HCT116 (cell line): Measurements from ENCODE around the gene IMMP2L.

Experiments
- CBX3 ChIP-seq: IDR thresholded peaks from 2 replicates; pipeline ENCODE4 v1.6.1; 2012; ENCODE audit warnings: low read depth
- EZH2 ChIP-seq: fragments of 200-600 bp; sonication (generic); IDR thresholded peaks from 2 replicates; pipeline ENCODE4 v1.6.1; 2017; ENCODE audit warnings: antibody characterized with exemption, mixed run types
- JUND ChIP-seq: IDR thresholded peaks from 2 replicates; pipeline ENCODE4 v1.6.1; 2012
- POLR2A ChIP-seq: IDR thresholded peaks from 2 replicates; pipeline ENCODE4 v1.7.0; 2011; ENCODE audit warnings: borderline replicate concordance; ENCODE audit not compliant: insufficient read depth, insufficient read length; ENCODE audit errors: extremely low read depth
- POLR2AphosphoS5 ChIP-seq: IDR thresholded peaks from 2 replicates; pipeline ENCODE4 v1.6.1; 2011; ENCODE audit warnings: mild to moderate bottlenecking, low read depth, low read length, moderate library complexity
- SIN3A ChIP-seq: IDR thresholded peaks from 2 replicates; pipeline ENCODE4 v1.6.1; 2012; ENCODE audit warnings: low read depth
- TF ChIP-seq, protein P1 (sequence below), 3 experiments: fragments of 200-600 bp in 1 of 3; sonication (generic) in 1 of 3; IDR thresholded peaks in 2 of 3; conservative IDR thresholded peaks in 1 of 3; 2 replicates each; pipeline ENCODE4 v1.5.1; 2012 to 2017; ENCODE audit warnings: low read depth in 2 of 3, low read length in 2 of 3, antibody characterized with exemption in 1 of 3, borderline replicate concordance in 1 of 3, control low read depth in 1 of 3, mild to moderate bottlenecking in 1 of 3, mixed read lengths in 1 of 3, mixed run types in 1 of 3, moderate library complexity in 1 of 3; ENCODE audit not compliant: insufficient read depth in 1 of 3
- TF ChIP-seq, protein P2 (sequence below): IDR thresholded peaks from 2 replicates; pipeline ENCODE4 v1.6.1; 2012
- TF ChIP-seq, protein P3 (sequence below): IDR thresholded peaks from 2 replicates; pipeline ENCODE4 v1.6.1; 2012; ENCODE audit warnings: low read depth
- TF ChIP-seq, protein P4 (sequence below): IDR thresholded peaks from 2 replicates; pipeline ENCODE4 v1.6.1; 2011; ENCODE audit warnings: mild to moderate bottlenecking, low read length, moderate library complexity; ENCODE audit not compliant: insufficient replicate concordance; ENCODE audit errors: extremely low read depth

DNA sequence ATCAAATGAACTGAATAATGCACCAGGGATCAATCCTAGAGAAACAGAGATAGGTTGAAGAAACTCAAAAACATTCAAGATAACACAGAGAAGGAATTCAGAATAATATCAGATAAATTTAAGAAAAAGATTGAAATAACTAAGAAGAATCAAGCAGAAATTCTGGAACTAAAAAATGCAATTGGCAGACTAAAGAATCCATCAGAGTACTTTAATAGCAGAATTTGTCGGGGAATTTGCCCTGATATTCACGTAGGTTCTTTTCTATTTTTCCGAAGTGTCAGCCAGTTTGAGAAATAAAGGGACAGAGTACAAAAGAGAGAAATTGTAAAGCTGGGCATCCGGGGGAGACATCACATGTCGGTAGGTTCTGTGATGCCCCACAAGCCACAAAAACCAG lies 9.4 kb upstream of the IMMP2L start:
- TF ChIP-seq POLR2AphosphoS5: no peak
- TF ChIP-seq POLR2A: no peak
- TF ChIP-seq, protein P1, sequence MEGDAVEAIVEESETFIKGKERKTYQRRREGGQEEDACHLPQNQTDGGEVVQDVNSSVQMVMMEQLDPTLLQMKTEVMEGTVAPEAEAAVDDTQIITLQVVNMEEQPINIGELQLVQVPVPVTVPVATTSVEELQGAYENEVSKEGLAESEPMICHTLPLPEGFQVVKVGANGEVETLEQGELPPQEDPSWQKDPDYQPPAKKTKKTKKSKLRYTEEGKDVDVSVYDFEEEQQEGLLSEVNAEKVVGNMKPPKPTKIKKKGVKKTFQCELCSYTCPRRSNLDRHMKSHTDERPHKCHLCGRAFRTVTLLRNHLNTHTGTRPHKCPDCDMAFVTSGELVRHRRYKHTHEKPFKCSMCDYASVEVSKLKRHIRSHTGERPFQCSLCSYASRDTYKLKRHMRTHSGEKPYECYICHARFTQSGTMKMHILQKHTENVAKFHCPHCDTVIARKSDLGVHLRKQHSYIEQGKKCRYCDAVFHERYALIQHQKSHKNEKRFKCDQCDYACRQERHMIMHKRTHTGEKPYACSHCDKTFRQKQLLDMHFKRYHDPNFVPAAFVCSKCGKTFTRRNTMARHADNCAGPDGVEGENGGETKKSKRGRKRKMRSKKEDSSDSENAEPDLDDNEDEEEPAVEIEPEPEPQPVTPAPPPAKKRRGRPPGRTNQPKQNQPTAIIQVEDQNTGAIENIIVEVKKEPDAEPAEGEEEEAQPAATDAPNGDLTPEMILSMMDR (IDR thresholded peaks at IDR 0.05 in 2 of 3, conservative IDR thresholded peaks at IDR 0.05 in 1 of 3; ENCODE audit: borderline replicate concordance in 1 of 3, insufficient read depth in 1 of 3, low read depth in 2 of 3, low read length in 2 of 3): no peak
- TF ChIP-seq SIN3A: no peak
- no peak for TF ChIP-seq JUND
- TF ChIP-seq, protein P2, sequence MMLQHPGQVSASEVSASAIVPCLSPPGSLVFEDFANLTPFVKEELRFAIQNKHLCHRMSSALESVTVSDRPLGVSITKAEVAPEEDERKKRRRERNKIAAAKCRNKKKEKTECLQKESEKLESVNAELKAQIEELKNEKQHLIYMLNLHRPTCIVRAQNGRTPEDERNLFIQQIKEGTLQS: no peak
- TF ChIP-seq, protein P3, sequence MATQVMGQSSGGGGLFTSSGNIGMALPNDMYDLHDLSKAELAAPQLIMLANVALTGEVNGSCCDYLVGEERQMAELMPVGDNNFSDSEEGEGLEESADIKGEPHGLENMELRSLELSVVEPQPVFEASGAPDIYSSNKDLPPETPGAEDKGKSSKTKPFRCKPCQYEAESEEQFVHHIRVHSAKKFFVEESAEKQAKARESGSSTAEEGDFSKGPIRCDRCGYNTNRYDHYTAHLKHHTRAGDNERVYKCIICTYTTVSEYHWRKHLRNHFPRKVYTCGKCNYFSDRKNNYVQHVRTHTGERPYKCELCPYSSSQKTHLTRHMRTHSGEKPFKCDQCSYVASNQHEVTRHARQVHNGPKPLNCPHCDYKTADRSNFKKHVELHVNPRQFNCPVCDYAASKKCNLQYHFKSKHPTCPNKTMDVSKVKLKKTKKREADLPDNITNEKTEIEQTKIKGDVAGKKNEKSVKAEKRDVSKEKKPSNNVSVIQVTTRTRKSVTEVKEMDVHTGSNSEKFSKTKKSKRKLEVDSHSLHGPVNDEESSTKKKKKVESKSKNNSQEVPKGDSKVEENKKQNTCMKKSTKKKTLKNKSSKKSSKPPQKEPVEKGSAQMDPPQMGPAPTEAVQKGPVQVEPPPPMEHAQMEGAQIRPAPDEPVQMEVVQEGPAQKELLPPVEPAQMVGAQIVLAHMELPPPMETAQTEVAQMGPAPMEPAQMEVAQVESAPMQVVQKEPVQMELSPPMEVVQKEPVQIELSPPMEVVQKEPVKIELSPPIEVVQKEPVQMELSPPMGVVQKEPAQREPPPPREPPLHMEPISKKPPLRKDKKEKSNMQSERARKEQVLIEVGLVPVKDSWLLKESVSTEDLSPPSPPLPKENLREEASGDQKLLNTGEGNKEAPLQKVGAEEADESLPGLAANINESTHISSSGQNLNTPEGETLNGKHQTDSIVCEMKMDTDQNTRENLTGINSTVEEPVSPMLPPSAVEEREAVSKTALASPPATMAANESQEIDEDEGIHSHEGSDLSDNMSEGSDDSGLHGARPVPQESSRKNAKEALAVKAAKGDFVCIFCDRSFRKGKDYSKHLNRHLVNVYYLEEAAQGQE: no peak
- no peak for TF ChIP-seq EZH2
- TF ChIP-seq CBX3: no peak
- TF ChIP-seq, protein P4, sequence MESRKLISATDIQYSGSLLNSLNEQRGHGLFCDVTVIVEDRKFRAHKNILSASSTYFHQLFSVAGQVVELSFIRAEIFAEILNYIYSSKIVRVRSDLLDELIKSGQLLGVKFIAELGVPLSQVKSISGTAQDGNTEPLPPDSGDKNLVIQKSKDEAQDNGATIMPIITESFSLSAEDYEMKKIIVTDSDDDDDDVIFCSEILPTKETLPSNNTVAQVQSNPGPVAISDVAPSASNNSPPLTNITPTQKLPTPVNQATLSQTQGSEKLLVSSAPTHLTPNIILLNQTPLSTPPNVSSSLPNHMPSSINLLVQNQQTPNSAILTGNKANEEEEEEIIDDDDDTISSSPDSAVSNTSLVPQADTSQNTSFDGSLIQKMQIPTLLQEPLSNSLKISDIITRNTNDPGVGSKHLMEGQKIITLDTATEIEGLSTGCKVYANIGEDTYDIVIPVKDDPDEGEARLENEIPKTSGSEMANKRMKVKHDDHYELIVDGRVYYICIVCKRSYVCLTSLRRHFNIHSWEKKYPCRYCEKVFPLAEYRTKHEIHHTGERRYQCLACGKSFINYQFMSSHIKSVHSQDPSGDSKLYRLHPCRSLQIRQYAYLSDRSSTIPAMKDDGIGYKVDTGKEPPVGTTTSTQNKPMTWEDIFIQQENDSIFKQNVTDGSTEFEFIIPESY: no peak
